Measurements from ENCODE around the gene PRSS2.

- TF ChIP-seq CTCF (IDR thresholded peaks at IDR 0.05) (no peak), REST (IDR thresholded peaks at IDR 0.05; ENCODE audit: insufficient read depth in 1 of 2, low read depth in 2 of 2, low read length in 1 of 2) (no peak)
These were observed 44.4 kb downstream of the PRSS2 start for GRCh38 chr7:142815134-142815533.
